ENCODE data around the gene LSP1.

The LSP1 gene

DNA sequence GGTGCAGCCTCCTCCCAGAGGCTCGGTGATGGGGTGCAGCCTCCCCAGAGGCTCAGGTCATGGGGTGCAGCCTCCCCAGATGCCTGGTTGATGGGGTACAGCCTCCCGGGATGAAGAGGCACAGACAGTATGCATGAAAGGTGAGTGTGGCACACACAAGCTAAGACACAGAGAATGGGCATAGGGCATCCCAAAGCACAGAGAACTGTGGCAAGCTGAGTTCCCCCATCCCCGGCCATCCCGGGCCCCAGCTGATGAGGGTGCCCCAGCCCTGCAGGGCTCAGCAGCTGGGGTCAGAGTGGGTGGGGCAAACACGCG is 22.9 kb upstream of the LSP1 start:
- Mint-ChIP-seq H3K9me3 (no peaks in the 10 kb centered on the region), H3K27ac (no peak overlapping the region), H3K4me3 (no peak overlapping the region), H3K36me3 (ENCODE audit: low read depth) (no peaks in the 10 kb centered on the region), H3K4me1 (ENCODE audit: low read depth) (no peaks in the 10 kb centered on the region), H3K27me3 (peaks cover 20% of the 10 kb centered on the region)
- no peak for DNase-seq

GRCh38 chr11:1830322-1831223 is 22.3 kb upstream of the LSP1 start:
- no peaks in the 10 kb centered on the region for H3K36me3 Mint-ChIP-seq (ENCODE audit: low read depth)
- no peak for DNase-seq
- no peaks in the 10 kb centered on the region for H3K4me1 Mint-ChIP-seq (ENCODE audit: low read depth)
- peaks cover 20% of the 10 kb centered on the region for H3K27me3 Mint-ChIP-seq
- H3K4me3 Mint-ChIP-seq = no peak overlapping the region
- H3K9me3 Mint-ChIP-seq = no peaks in the 10 kb centered on the region
- no peak overlapping the region for H3K27ac Mint-ChIP-seq

DNA sequence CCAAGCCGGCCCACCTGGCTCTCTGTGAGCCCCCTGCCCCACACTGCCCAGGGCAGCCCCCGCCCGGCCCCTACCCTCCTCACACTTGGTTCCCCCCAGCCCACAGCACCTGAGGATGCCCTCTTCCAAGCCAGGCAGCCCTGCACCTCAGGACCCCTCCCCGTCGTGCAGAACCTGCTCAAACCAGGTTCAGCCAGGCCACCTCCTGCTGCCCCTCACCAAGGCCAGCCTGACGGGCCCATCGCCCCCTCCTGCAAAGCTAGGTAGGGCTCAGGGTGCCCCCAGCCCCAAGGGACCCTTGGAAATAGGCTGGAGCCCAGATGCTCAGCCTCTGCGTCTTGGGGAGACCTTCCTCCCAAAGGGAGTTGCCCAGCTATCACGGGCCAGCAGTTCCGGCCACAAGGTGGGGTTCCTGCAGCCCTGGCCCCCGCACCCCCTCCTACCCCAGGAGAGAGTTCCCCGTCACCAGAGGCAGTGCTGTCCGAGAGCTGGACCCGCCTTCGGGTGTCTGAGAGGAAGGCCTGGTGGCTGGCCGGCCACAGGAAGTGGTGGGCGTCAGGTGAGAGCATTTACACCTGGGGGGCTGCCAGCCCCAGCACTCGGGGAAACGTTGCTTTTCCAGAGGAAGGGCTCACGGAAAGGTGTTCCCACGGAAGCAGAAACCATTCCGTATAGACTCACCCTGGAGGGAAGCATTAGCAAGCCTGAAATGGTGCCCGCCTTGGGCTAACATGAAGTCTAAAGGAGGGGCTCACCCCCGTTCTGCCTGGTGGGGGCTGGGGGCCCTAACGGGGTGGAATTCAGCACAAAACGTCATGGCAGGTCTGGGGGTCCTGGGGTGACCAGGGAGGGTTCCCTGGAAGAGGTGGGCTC is 21.3 kb upstream of the LSP1 start:
- no peaks in the 10 kb centered on the region for H3K9me3 Mint-ChIP-seq
- no peaks in the 10 kb centered on the region for H3K4me1 Mint-ChIP-seq (ENCODE audit: low read depth)

DNA sequence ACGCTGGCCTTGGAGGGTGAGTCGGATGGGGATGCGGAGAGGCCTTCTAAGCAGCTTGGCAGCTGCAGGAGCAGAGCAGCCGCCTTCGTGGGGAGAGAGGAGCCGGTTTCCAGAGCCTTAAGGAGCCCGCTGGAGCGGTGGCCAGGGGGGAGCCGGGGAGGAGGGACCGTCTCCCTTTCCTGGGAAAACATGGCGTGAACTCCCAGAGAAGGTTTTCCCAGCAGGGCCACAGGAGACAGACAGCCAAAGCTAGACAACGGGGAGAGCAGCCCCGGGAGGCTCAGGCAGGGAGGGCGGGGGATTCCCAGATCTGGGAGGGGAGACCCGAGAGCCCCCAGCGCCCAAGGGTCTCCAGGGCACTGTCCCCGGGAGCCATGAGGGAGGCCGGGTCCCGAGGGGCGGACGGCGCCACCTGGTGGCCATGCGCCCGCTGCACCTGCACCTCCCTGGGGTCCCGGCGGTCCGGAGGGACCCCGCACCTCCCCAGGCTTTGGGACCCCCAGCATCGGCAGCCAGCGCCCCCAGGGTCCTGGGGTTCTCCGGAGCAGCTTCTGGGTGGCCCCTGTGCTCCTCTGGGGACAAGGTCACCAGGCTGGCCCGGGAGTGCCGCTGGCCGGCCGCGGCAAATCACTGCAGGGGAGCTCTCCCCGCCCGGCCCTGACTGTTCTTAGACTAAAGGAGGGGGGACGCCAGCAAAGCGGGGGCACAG is 20.5 kb upstream of the LSP1 start:
- DNase-seq = peak; percentile 85
- no peak overlapping the region for H3K27ac Mint-ChIP-seq
- peaks cover 20% of the 10 kb centered on the region for H3K27me3 Mint-ChIP-seq
- no peaks in the 10 kb centered on the region for H3K36me3 Mint-ChIP-seq (ENCODE audit: low read depth)
- H3K4me3 Mint-ChIP-seq = no peak overlapping the region
- no peaks in the 10 kb centered on the region for H3K4me1 Mint-ChIP-seq (ENCODE audit: low read depth)
- H3K9me3 Mint-ChIP-seq = no peaks in the 10 kb centered on the region

More for the DNA sequence above, 21.3 kb upstream of the LSP1 start:
- Mint-ChIP-seq H3K27ac (no peak overlapping the region), H3K27me3 (peaks cover 20% of the 10 kb centered on the region), H3K36me3 (ENCODE audit: low read depth) (no peaks in the 10 kb centered on the region), H3K4me3 (no peak overlapping the region)
- DNase-seq = no peak

DNA sequence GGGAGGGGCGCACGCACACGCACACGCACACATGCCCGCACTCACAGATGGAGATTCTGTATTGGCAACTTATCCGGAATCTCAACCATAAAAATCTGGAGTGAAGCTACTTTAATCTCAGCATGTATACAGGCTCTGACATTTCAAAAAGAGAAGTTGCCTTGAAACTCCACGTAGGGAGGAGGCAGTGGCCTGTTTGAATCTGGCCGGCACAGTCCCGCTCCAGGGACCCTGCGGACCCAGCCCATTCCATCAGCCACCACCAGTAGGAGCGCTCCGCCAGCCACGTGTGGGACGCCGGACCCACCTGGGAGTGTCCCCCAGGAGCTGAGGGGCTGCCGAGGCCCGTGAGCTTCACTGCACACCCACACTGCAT is 20.0 kb upstream of the LSP1 start:
- Mint-ChIP-seq H3K36me3 (ENCODE audit: low read depth) (no peaks in the 10 kb centered on the region), H3K4me1 (ENCODE audit: low read depth) (peaks cover 4% of the 10 kb centered on the region), H3K4me3 (no peak overlapping the region), H3K9me3 (no peaks in the 10 kb centered on the region), H3K27ac (no peak overlapping the region), H3K27me3 (peaks cover 16% of the 10 kb centered on the region)
- DNase-seq = no peak

DNA sequence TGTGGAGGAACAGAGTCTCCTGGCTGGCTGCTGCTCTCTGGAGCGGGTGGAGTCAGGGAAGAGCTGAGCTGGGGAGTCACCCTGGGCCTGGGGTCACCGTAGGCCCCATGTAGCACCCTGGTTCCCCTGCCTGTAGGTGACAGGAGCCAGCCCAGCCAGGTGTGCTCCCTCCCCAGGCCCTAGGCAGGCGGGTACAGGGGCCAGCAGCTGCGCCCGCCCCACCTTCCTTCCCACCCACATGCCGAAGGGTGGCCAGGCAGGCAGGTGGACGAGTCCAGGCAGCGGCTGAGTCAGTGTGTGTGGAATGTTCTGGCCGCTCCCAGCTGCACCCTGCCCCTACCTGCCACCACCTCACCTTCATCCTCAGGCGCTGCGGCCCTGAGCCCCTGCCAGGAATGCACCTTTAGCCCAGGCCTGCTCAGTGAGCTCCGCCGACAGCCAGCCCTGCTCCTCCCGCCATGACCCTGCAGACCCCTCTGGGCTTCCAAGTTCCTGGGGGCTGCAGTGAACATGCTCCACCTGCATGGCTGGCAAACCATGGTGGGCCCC is 18.7 kb upstream of the LSP1 start:
- peaks cover 4% of the 10 kb centered on the region for H3K4me1 Mint-ChIP-seq (ENCODE audit: low read depth)
- H3K4me3 Mint-ChIP-seq = no peak overlapping the region
- no peak overlapping the region for H3K27ac Mint-ChIP-seq
- H3K36me3 Mint-ChIP-seq (ENCODE audit: low read depth) = no peaks in the 10 kb centered on the region
- no peak for DNase-seq
- H3K27me3 Mint-ChIP-seq = peaks cover 11% of the 10 kb centered on the region
- no peaks in the 10 kb centered on the region for H3K9me3 Mint-ChIP-seq

DNA sequence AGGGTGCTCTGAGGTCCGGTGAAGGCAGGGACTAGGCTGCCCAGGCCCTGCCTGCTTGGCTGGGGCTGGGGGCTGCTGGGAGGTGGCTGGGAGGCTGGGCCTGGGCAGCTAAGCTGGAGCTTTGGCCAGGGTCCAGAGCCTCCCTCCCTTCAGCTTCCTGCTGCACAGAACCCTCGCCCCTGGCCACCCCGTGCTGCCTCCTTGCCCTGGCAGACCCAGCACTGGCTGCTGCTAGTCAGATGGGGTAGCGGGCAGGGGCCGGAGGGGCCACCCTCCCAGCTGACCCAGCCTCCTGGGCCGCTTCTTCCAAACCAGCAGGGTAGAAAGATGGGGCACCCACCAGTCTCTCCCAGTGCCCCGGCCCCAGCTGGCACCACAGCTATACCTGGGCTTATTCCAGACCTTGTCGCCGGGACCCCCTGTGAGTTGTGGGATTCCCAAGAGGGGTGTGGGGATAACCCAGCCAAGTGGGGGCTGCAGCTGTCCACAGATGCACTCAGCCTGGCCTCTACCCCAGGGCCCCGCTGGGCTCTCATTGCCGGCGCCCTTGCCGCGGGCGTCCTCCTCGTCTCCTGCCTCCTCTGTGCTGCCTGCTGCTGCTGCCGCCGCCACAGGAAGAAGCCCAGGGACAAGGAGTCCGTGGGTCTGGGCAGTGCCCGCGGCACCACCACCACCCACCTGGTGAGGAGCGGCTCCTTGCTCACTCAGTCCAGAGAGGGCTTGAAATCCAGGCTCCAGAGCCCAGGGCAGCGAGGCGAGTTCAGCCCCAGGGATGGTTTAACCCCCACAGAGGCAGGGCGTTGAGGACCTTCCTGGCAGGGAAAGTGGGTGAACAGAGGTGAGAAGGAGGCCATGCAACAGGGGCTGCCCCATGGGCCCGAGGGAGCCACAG is 17.9 kb upstream of the LSP1 start, which contains the start of gene SYT8:
Gene SYT8 (plus strand): TSS at position 212 of the 892 bp plus-strand sequence. CDS start 116 bp downstream, at position 328.
- peaks cover 7% of the 10 kb centered on the region for H3K4me1 Mint-ChIP-seq (ENCODE audit: low read depth)
- H3K27me3 Mint-ChIP-seq = peaks cover 11% of the 10 kb centered on the region
- no peak within 1 kb of the TSS for H3K27ac Mint-ChIP-seq
- no peak within 1 kb of the TSS for H3K4me3 Mint-ChIP-seq
- no peaks in the 10 kb centered on the region for H3K36me3 Mint-ChIP-seq (ENCODE audit: low read depth)
- peak; percentile 27 for DNase-seq
- no peaks in the 10 kb centered on the region for H3K9me3 Mint-ChIP-seq

GRCh38 chr11:1835671-1836010 is 17.2 kb upstream of the LSP1 start:
- H3K4me1 Mint-ChIP-seq (ENCODE audit: low read depth) = peaks cover 7% of the 10 kb centered on the region
- no peak overlapping the region for H3K27ac Mint-ChIP-seq
- no peaks in the 10 kb centered on the region for H3K36me3 Mint-ChIP-seq (ENCODE audit: low read depth)
- DNase-seq = peak; percentile 27
- peaks cover 11% of the 10 kb centered on the region for H3K27me3 Mint-ChIP-seq
- no peaks in the 10 kb centered on the region for H3K9me3 Mint-ChIP-seq
- H3K4me3 Mint-ChIP-seq = no peak overlapping the region

DNA sequence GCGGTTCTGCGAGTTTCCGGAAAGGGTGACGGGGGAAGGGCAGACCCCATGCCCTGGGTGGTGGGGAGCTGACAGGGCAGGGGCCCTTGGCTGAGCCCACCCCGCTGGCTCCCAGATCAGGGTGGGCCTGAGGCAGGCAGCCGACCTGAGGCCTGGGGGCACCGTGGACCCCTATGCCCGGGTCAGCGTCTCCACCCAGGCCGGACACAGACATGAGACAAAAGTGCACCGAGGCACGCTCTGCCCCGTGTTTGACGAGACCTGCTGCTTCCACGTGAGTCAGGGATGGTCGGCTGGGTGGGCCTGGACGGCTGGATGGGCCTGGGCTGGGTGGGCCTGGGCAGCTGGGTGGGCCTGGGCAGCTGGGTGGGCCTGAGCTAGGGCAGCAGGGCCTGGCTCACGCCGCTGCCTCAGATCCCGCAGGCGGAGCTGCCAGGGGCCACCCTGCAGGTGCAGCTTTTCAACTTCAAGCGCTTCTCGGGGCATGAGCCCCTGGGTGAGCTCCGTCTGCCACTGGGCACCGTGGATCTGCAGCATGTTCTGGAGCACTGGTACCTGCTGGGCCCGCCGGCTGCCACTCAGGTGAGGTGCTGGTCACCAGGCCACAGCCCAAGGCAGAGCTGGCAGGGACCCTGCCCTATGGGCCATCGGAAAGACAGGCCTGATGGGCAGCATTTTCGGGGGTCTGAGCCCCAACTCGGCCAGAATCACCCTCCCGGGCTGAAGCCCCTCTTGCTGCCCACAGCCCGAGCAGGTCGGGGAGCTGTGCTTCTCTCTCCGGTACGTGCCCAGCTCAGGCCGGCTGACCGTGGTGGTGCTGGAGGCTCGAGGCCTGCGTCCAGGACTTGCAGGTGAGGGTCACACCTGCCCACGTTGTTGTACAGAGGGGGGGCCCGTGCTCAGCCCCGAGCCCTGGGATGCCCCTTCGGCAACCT is 16.6 kb upstream of the LSP1 start:
- DNase-seq = peak; percentile 27
- Mint-ChIP-seq H3K4me1 (ENCODE audit: low read depth) (peaks cover 7% of the 10 kb centered on the region), H3K27ac (no peak overlapping the region), H3K9me3 (no peaks in the 10 kb centered on the region), H3K36me3 (ENCODE audit: low read depth) (no peaks in the 10 kb centered on the region), H3K4me3 (no peak overlapping the region), H3K27me3 (peaks cover 6% of the 10 kb centered on the region)

GRCh38 chr11:1837171-1838076 is 15.5 kb upstream of the LSP1 start:
- peak; percentile 88 for DNase-seq
- Mint-ChIP-seq H3K9me3 (no peaks in the 10 kb centered on the region), H3K4me3 (no peak overlapping the region), H3K4me1 (ENCODE audit: low read depth) (peaks cover 7% of the 10 kb centered on the region), H3K27ac (no peak overlapping the region), H3K36me3 (ENCODE audit: low read depth) (no peaks in the 10 kb centered on the region), H3K27me3 (peaks cover 4% of the 10 kb centered on the region)

DNA sequence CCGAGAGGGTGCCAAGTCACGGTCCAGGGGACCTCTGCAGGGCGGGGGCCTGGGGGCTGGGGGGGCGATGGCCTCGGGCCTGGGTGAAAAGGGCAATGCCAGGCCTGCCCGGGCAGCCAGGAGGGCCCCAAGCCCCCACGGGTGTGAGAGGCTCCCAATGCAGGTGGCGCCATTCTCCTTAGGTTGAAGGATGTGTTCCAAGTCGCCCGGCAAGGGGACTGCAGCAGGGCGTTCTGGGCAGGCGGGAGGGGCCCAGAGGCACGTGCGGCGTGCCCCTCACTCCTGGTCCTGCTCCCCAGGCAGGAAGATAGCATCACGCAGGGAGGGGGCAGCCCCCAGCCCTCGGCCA is 14.8 kb upstream of the LSP1 start:
- Mint-ChIP-seq H3K27ac (no peak overlapping the region), H3K36me3 (ENCODE audit: low read depth) (no peaks in the 10 kb centered on the region), H3K4me3 (no peak overlapping the region), H3K27me3 (peaks cover 4% of the 10 kb centered on the region), H3K9me3 (no peaks in the 10 kb centered on the region), H3K4me1 (ENCODE audit: low read depth) (peaks cover 7% of the 10 kb centered on the region)
- no peak for DNase-seq

- no peak within 1 kb of the TSS for H3K4me3 Mint-ChIP-seq
- peaks cover 11% of the 10 kb centered on the region for H3K4me1 Mint-ChIP-seq (ENCODE audit: low read depth)
- peaks cover under 1% of the 10 kb centered on the region for H3K27me3 Mint-ChIP-seq
- H3K27ac Mint-ChIP-seq = no peak within 1 kb of the TSS
- H3K36me3 Mint-ChIP-seq (ENCODE audit: low read depth) = no peaks in the 10 kb centered on the region
- DNase-seq = no peak
- no peaks in the 10 kb centered on the region for H3K9me3 Mint-ChIP-seq
Measured at GRCh38 chr11:1838426-1839144, 14.3 kb upstream of the LSP1 start, which contains the start of gene TNNI2. Gene TNNI2, plus strand, starts transcription at chr11:1838981. Its CDS starts 716 bp downstream, at chr11:1839697.
